Heart left ventricle (tissue), 13 donors: ENCODE results near the gene ABHD10.

ENCODE experiments used
- POLR2A ChIP-seq, 2 donors: fragments of 450-650 bp; IDR thresholded peaks; one replicate each; pipeline ENCODE4 v1.6.1; 2017; ENCODE audit warnings: antibody characterized with exemption in 2 of 2, mild to moderate bottlenecking in 2 of 2, moderate library complexity in 2 of 2
- TF ChIP-seq, protein P1 (sequence below), 12 donors: fragments of 200-600 bp; sonication (generic) in 4 of 12; IDR thresholded peaks; one replicate each; pipeline versions ENCODE4 v1.5.0 to v1.8.0; 2018 to 2022; ENCODE audit warnings: antibody characterized with exemption in 12 of 12, mild to moderate bottlenecking in 5 of 12
- donor health status: ischemic (EF 13 %, LVEDD 7.1; RV severe dilation, severe dysfunction).
- donor health status: DM: no; HTN: yes; CAD: no.
- donor health status: DM: no; HTN: no; CAD: no.
- donor health status: ischemic (EF 25% LVEDD 6.9; RV normal size, moderate dysfunction).
- donor health status: ischemic (EF 25% LVEDD 5.7; RV mildly dilated, moderate dysfunction).
- donor health status: ischemic (EF 35%, LVEDD 5.7; RV mildly dilated, moderate dysfunction).
- donor health status: nonischemic (EF 11% LVEDD 7.7; RV severe dilation, severe dysfunction).
- donor health status: DM: yes; HTN: yes; CAD: no.
- donor health status: PGD.
- donor health status: ischemic (EF 29% LVEDD 5.4; RV normal size, mild dysfunction).
- donor health status: nonischemic (EF 23%, LVEDD 6.1; RV moderate dilation, normal function).

DNA sequence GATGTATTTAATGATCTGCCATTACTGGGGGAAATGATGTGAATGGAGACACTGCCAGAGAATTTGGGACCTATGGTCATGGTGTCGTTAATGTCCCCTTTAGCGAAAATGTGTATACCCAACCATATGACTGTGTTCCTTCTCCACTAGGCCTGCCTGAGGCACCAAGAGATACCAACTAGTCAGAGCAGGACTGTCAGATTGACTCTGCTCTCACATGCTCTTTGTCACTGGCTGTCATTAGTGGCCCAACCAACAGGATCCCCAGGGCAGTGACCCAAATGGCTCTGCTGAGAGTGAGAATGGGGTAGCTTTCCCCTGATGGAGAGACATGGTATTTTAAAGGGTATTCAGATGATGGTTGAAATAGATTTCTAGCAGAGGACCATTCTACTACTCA lies 22.7 kb downstream of the ABHD10 start:
- TF ChIP-seq POLR2A (IDR thresholded peaks at IDR 0.05) = no peak
- TF ChIP-seq, protein P1, sequence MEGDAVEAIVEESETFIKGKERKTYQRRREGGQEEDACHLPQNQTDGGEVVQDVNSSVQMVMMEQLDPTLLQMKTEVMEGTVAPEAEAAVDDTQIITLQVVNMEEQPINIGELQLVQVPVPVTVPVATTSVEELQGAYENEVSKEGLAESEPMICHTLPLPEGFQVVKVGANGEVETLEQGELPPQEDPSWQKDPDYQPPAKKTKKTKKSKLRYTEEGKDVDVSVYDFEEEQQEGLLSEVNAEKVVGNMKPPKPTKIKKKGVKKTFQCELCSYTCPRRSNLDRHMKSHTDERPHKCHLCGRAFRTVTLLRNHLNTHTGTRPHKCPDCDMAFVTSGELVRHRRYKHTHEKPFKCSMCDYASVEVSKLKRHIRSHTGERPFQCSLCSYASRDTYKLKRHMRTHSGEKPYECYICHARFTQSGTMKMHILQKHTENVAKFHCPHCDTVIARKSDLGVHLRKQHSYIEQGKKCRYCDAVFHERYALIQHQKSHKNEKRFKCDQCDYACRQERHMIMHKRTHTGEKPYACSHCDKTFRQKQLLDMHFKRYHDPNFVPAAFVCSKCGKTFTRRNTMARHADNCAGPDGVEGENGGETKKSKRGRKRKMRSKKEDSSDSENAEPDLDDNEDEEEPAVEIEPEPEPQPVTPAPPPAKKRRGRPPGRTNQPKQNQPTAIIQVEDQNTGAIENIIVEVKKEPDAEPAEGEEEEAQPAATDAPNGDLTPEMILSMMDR (IDR thresholded peaks at IDR 0.05) = no peak
